Measurements from ENCODE around the gene SHC3.

Gene SHC3, protein sequence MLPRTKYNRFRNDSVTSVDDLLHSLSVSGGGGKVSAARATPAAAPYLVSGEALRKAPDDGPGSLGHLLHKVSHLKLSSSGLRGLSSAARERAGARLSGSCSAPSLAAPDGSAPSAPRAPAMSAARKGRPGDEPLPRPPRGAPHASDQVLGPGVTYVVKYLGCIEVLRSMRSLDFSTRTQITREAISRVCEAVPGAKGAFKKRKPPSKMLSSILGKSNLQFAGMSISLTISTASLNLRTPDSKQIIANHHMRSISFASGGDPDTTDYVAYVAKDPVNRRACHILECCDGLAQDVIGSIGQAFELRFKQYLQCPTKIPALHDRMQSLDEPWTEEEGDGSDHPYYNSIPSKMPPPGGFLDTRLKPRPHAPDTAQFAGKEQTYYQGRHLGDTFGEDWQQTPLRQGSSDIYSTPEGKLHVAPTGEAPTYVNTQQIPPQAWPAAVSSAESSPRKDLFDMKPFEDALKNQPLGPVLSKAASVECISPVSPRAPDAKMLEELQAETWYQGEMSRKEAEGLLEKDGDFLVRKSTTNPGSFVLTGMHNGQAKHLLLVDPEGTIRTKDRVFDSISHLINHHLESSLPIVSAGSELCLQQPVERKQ

GRCh38 chr9:89177944-89178829 is at the start of gene SHC3:
Gene SHC3 (minus strand): TSS chr9:89178818. CDS start chr9:89178460, 358 bp downstream.
- TF ChIP-seq, protein P1, sequence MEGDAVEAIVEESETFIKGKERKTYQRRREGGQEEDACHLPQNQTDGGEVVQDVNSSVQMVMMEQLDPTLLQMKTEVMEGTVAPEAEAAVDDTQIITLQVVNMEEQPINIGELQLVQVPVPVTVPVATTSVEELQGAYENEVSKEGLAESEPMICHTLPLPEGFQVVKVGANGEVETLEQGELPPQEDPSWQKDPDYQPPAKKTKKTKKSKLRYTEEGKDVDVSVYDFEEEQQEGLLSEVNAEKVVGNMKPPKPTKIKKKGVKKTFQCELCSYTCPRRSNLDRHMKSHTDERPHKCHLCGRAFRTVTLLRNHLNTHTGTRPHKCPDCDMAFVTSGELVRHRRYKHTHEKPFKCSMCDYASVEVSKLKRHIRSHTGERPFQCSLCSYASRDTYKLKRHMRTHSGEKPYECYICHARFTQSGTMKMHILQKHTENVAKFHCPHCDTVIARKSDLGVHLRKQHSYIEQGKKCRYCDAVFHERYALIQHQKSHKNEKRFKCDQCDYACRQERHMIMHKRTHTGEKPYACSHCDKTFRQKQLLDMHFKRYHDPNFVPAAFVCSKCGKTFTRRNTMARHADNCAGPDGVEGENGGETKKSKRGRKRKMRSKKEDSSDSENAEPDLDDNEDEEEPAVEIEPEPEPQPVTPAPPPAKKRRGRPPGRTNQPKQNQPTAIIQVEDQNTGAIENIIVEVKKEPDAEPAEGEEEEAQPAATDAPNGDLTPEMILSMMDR (IDR thresholded peaks at IDR 0.05): no peak
- Histone ChIP-seq H3K27ac (no peak within 1 kb of the TSS), H3K4me1 (ENCODE audit: control insufficient read depth in 1 of 2, insufficient read depth in 1 of 2, low read depth in 1 of 2, low read length in 1 of 2) (no peaks in the 10 kb centered on the region), H3K4me3 (ENCODE audit: low read depth in 1 of 2, low read length in 1 of 2) (no peak within 1 kb of the TSS), H3K9me3 (no peaks in the 10 kb centered on the region), H3K27me3 (peaks cover 95% of the 10 kb centered on the region), H3K36me3 (no peaks in the 10 kb centered on the region)

- no peaks in the 10 kb centered on the region for H3K4me1 ChIP-seq (ENCODE audit: control insufficient read depth in 1 of 2, insufficient read depth in 1 of 2, low read depth in 1 of 2, low read length in 1 of 2)
- H3K36me3 ChIP-seq: no peaks in the 10 kb centered on the region
- no peaks in the 10 kb centered on the region for H3K9me3 ChIP-seq
- H3K27ac ChIP-seq: no peak overlapping the region
- peaks cover 67% of the 10 kb centered on the region for H3K27me3 ChIP-seq
- TF ChIP-seq, protein P1 (IDR thresholded peaks at IDR 0.05): no peak
- H3K4me3 ChIP-seq (ENCODE audit: low read depth in 1 of 2, low read length in 1 of 2): no peak overlapping the region
These were observed 47.4 kb upstream of the SHC3 start for GRCh38 chr9:89225991-89226471.

- Histone ChIP-seq H3K9me3 (no peaks in the 10 kb centered on the region), H3K27me3 (peaks cover 63% of the 10 kb centered on the region), H3K4me1 (ENCODE audit: control insufficient read depth in 1 of 2, insufficient read depth in 1 of 2, low read depth in 1 of 2, low read length in 1 of 2) (no peaks in the 10 kb centered on the region), H3K36me3 (no peaks in the 10 kb centered on the region), H3K27ac (no peak overlapping the region), H3K4me3 (ENCODE audit: low read depth in 1 of 2, low read length in 1 of 2) (no peak overlapping the region)
- TF ChIP-seq, protein P1 (IDR thresholded peaks at IDR 0.05): no peak
These were observed 47.0 kb upstream of the SHC3 start for GRCh38 chr9:89225587-89225986.

DNA sequence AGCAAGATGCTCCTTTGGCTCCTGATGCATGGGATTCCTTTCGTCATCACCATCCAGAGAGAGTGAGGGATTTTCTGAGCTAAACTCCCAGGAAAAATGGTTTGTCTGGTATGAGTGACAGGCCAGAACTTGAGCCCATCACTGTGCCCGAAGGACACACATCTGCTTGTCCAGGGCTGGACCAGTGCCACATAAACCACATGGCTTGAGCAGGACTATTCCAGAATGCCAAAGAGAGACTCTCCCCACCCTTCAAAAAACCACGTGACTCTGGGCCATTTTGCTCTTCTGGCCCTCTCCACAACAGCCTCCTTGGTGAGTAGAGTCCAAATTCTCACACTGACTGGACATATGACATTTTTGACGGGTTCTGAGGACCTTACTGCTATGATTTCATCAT is 46.4 kb upstream of the SHC3 start:
- H3K4me3 ChIP-seq (ENCODE audit: low read depth in 1 of 2, low read length in 1 of 2): no peak overlapping the region
- H3K27me3 ChIP-seq: peaks cover 60% of the 10 kb centered on the region
- H3K27ac ChIP-seq: no peak overlapping the region
- TF ChIP-seq, protein P1 (IDR thresholded peaks at IDR 0.05): no peak
- H3K36me3 ChIP-seq: no peaks in the 10 kb centered on the region
- no peaks in the 10 kb centered on the region for H3K9me3 ChIP-seq
- no peaks in the 10 kb centered on the region for H3K4me1 ChIP-seq (ENCODE audit: control insufficient read depth in 1 of 2, insufficient read depth in 1 of 2, low read depth in 1 of 2, low read length in 1 of 2)

DNA sequence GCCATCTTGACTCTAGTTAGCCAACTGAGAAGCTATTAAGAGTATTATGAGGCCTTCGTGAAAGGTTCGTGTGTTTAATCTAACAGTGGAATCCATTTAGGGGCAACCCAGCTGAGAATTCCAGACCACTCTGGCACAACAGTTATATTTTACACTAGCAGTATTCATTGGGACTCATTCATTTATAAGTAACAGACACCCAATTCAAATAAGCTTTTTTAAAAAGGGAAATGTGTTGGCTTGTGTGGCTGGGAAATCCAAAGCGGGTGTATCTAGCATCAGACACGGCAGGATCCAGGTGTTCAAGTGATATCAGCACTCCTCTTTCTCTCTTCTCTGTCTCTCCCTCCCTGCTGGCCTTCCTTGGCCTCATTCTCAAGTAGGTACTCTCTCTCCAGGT is 46.0 kb upstream of the SHC3 start:
- no peaks in the 10 kb centered on the region for H3K4me1 ChIP-seq (ENCODE audit: control insufficient read depth in 1 of 2, insufficient read depth in 1 of 2, low read depth in 1 of 2, low read length in 1 of 2)
- H3K27me3 ChIP-seq: peaks cover 56% of the 10 kb centered on the region
- no peak overlapping the region for H3K27ac ChIP-seq
- TF ChIP-seq, protein P1 (IDR thresholded peaks at IDR 0.05): no peak
- no peak overlapping the region for H3K4me3 ChIP-seq (ENCODE audit: low read depth in 1 of 2, low read length in 1 of 2)
- no peaks in the 10 kb centered on the region for H3K36me3 ChIP-seq
- H3K9me3 ChIP-seq: no peaks in the 10 kb centered on the region

Data from neutrophil (primary cell).